Umbilical cord (tissue), 1 donor: ENCODE data around the gene SEC14L5. TPM values are rescaled to one million over a fixed set of nuclear protein-coding genes. Genes with fewer than 3 reads are reported as not detected.

ENCODE experiments used
- total RNA-seq: library from RNA; depleted of rRNA; stranded (reverse); fragments of >200 nt; gene quantifications from one replicate; pipeline ENCODE4 v1.2.3, GENCODE V29; 2014; ENCODE audit warnings: low replicate concordance; ENCODE audit not compliant: insufficient read depth

SEC14L5 gene
- total RNA-seq, 1 donor from 2014 or later, result 0.72 TPM

Other genes starting within 250 kb of the SEC14L5 start
- 18.8 TPM for gene ANKS3, start 224.1 kb upstream of the SEC14L5 start, total RNA-seq
- 0.24 TPM for gene DNAAF8, start 223.8 kb upstream of the SEC14L5 start, total RNA-seq
- gene ZNF500, start 191.2 kb upstream of the SEC14L5 start, total RNA-seq, result 14.0 TPM
- not detected for gene SEPTIN12, start 170.0 kb upstream of the SEC14L5 start, total RNA-seq
- not detected for gene SMIM22, start 163.0 kb upstream of the SEC14L5 start, total RNA-seq
- gene ROGDI, start 155.7 kb upstream of the SEC14L5 start, total RNA-seq, result 27.0 TPM
- gene GLYR1, start 111.0 kb upstream of the SEC14L5 start, total RNA-seq, result 28.6 TPM
- 31.3 TPM for gene UBN1, start 110.8 kb upstream of the SEC14L5 start, total RNA-seq
- gene PPL, start 21.2 kb upstream of the SEC14L5 start, total RNA-seq, result 32.3 TPM
- 29.9 TPM for gene NAGPA, start 75.6 kb downstream of the SEC14L5 start, total RNA-seq
- not detected for gene C16orf89, start 107.6 kb downstream of the SEC14L5 start, total RNA-seq
- gene ALG1, start 113.5 kb downstream of the SEC14L5 start, total RNA-seq, result 20.2 TPM
- gene EEF2KMT, start 139.5 kb downstream of the SEC14L5 start, total RNA-seq, result 11.1 TPM